Naive thymus-derived CD4-positive, alpha-beta T cell (primary cell): Measurements from ENCODE around the gene GPR173. TPM values are rescaled to one million over a fixed set of nuclear protein-coding genes. Genes with fewer than 3 reads are reported as not detected.

ENCODE experiments used
- ATAC-seq: fragments of 150-1000 bp; cut with Tn5 transposase; 2 replicates; pipeline ENCODE4 v1.10.0; 2021; ENCODE audit warnings: mild to moderate bottlenecking, moderate library complexity
- CTCF ChIA-PET: fragments of 350-600 bp; sonication (Branson Sonifier 250); formaldehyde crosslinking; loops from one replicate; lab custom pipeline; 2021; ENCODE audit warnings: antibody characterized with exemption; lab: Charles Lee
- POLR2A ChIA-PET: fragments of 350-600 bp; sonication (Branson Sonifier 250); formaldehyde crosslinking; loops from one replicate; lab custom pipeline; 2021; ENCODE audit warnings: antibody characterized with exemption, inconsistent platforms; lab: Charles Lee
- DNase-seq, 9 donors: peaks; one replicate each; pipeline versions ENCODE4 v3.0.0 to v3.0.0-alpha.2; 2020 to 2022; ENCODE audit warnings: mixed read lengths in 1 of 9
- H3K27ac ChIP-seq: one replicate; pipeline ENCODE4 v1.7.0; 2013; ENCODE audit warnings: mild to moderate bottlenecking, low read depth, low read length, moderate library complexity
- H3K27me3 ChIP-seq, 2 donors: one replicate each; pipeline ENCODE4 v1.7.0; 2013; ENCODE audit warnings: low read length in 2 of 2, mild to moderate bottlenecking in 2 of 2, moderate library complexity in 2 of 2; ENCODE audit not compliant: control insufficient read depth in 2 of 2, insufficient read depth in 2 of 2
- H3K36me3 ChIP-seq, 3 experiments: 1 replicate in 2 of 3; 2 replicates in 1 of 3; pipeline ENCODE4 v1.7.0; 2013; ENCODE audit warnings: low read length in 3 of 3, mild to moderate bottlenecking in 3 of 3, moderate library complexity in 1 of 3; ENCODE audit not compliant: insufficient read depth in 3 of 3, control insufficient read depth in 2 of 3
- H3K4me1 ChIP-seq, 2 donors: one replicate each; pipeline ENCODE4 v1.7.0; 2013; ENCODE audit warnings: low read length in 2 of 2, mild to moderate bottlenecking in 2 of 2, moderate library complexity in 1 of 2; ENCODE audit not compliant: control insufficient read depth in 2 of 2, insufficient read depth in 2 of 2
- H3K4me3 ChIP-seq: 2 replicates; pipeline ENCODE4 v1.7.0; 2013; ENCODE audit warnings: mild to moderate bottlenecking, low read length
- H3K9me3 ChIP-seq, 3 experiments: 1 replicate in 2 of 3; 2 replicates in 1 of 3; pipeline ENCODE4 v1.7.0; 2013; ENCODE audit warnings: low read length in 3 of 3; ENCODE audit not compliant: control insufficient read depth in 2 of 3
- H3K27ac Mint-ChIP-seq, 9 donors: one replicate each; pipeline ENCODE4 v1.8.0; 2020 to 2022; ENCODE audit warnings: mixed read lengths in 9 of 9, mild to moderate bottlenecking in 8 of 9, moderate library complexity in 5 of 9, inconsistent platforms in 2 of 9
- H3K27me3 Mint-ChIP-seq, 5 donors: one replicate each; pipeline ENCODE4 v1.8.0; 2021 to 2022; ENCODE audit warnings: mixed read lengths in 5 of 5, mild to moderate bottlenecking in 1 of 5
- H3K36me3 Mint-ChIP-seq, 5 donors: one replicate each; pipeline ENCODE4 v1.8.0; 2020 to 2022; ENCODE audit warnings: mixed read lengths in 5 of 5, mild to moderate bottlenecking in 3 of 5, inconsistent platforms in 1 of 5
- H3K4me1 Mint-ChIP-seq, 7 donors: one replicate each; pipeline ENCODE4 v1.8.0; 2020 to 2022; ENCODE audit warnings: mixed read lengths in 7 of 7, mild to moderate bottlenecking in 3 of 7, inconsistent platforms in 1 of 7
- H3K4me3 Mint-ChIP-seq, 10 donors: one replicate each; pipeline ENCODE4 v1.8.0; 2020 to 2022; ENCODE audit warnings: mild to moderate bottlenecking in 10 of 10, mixed read lengths in 10 of 10, moderate library complexity in 6 of 10, inconsistent platforms in 2 of 10
- H3K9me3 Mint-ChIP-seq, 11 donors: one replicate each; pipeline ENCODE4 v1.8.0; 2020 to 2022; ENCODE audit warnings: mixed read lengths in 11 of 11, mild to moderate bottlenecking in 4 of 11, inconsistent platforms in 1 of 11, moderate library complexity in 1 of 11
- intact Hi-C, 2 donors: fragments of 100-400 bp; cut with micrococcal nuclease; formaldehyde crosslinking; loops; one replicate each; pipeline ENCODE4 v1.15.1; 2023
- polyA plus RNA-seq, 2 donors: library from polyadenylated mRNA; unstranded; fragments of 300-500 nt; fragmentation: Illumina TruSeq; gene quantifications; one replicate each; pipeline ENCODE4 v1.2.3, GENCODE V29; 2021
- total RNA-seq, 6 experiments: library from RNA in 5 of 6; stranded (reverse) in 5 of 6; gene quantifications; 1 replicate in 5 of 6; 2 replicates in 1 of 6; pipeline ENCODE4 v1.2.3 and lab custom pipeline; 2021 to 2026

The GPR173 gene
- total and polyA plus RNA-seq, 7 experiments from 2014 or later = 0.13 to 0.47 TPM; not detected in 5

- Histone ChIP-seq H3K4me3 (no peak overlapping the region), H3K27me3 (no peaks in the 10 kb centered on the region), H3K36me3 (no peaks in the 10 kb centered on the region), H3K4me1 (no peaks in the 10 kb centered on the region), H3K27ac (no peak overlapping the region), H3K9me3 (no peaks in the 10 kb centered on the region)
- ChIA-PET POLR2A (no interaction called here), CTCF (no interaction called here)
- intact Hi-C loops = no loop called here
- H3K27ac Mint-ChIP-seq = no peak overlapping the region
- H3K27me3 Mint-ChIP-seq = peaks cover 0 to 16% (median 9%) of the 10 kb centered on the region in 5 donors
- no peak for DNase-seq
- peaks cover 0 to 5% (median 0%) of the 10 kb centered on the region in 11 donors for H3K9me3 Mint-ChIP-seq
- no peaks in the 10 kb centered on the region for H3K36me3 Mint-ChIP-seq
- H3K4me3 Mint-ChIP-seq = no peak overlapping the region
- no peak for ATAC-seq
- H3K4me1 Mint-ChIP-seq = peaks cover 0 to 10% (median 0%) of the 10 kb centered on the region in 7 donors
Measured at GRCh38 chrX:53005327-53005726, 43.3 kb upstream of the GPR173 start.

GRCh38 chrX:53009032-53009431, 39.6 kb upstream of the GPR173 start:
- Histone ChIP-seq H3K27me3 (no peaks in the 10 kb centered on the region), H3K4me1 (no peaks in the 10 kb centered on the region), H3K36me3 (no peaks in the 10 kb centered on the region), H3K4me3 (no peak overlapping the region), H3K27ac (no peak overlapping the region), H3K9me3 (no peaks in the 10 kb centered on the region)
- intact Hi-C loops = no loop called here
- ChIA-PET CTCF (no interaction called here), POLR2A (no interaction called here)
- no peak for ATAC-seq
- Mint-ChIP-seq H3K27me3 (peaks cover 0 to 13% (median 8%) of the 10 kb centered on the region in 5 donors), H3K36me3 (no peaks in the 10 kb centered on the region), H3K4me1 (no peaks in the 10 kb centered on the region), H3K9me3 (peaks cover 0 to 5% (median 0%) of the 10 kb centered on the region in 11 donors), H3K4me3 (no peak overlapping the region), H3K27ac (no peak overlapping the region)
- no peak for DNase-seq

GRCh38 chrX:53013291-53013690, 35.3 kb upstream of the GPR173 start:
- POLR2A ChIA-PET = no interaction called here
- intact Hi-C loops = no loop called here
- H3K27ac Mint-ChIP-seq = no peak overlapping the region

GRCh38 chrX:53018627-53019026, 30.0 kb upstream of the GPR173 start:
- ChIA-PET POLR2A (no interaction called here), CTCF (no interaction called here)
- ATAC-seq (no peak), DNase-seq (no peak)
- H3K27me3 ChIP-seq = no peaks in the 10 kb centered on the region
- Mint-ChIP-seq H3K27me3 (peaks cover 0 to 10% (median 4%) of the 10 kb centered on the region in 5 donors), H3K4me3 (no peak overlapping the region), H3K9me3 (no peaks in the 10 kb centered on the region), H3K4me1 (no peaks in the 10 kb centered on the region), H3K36me3 (no peaks in the 10 kb centered on the region), H3K27ac (no peak overlapping the region)
- no peaks in the 10 kb centered on the region for H3K4me1 ChIP-seq
- H3K9me3 ChIP-seq = no peaks in the 10 kb centered on the region
- no peak overlapping the region for H3K27ac ChIP-seq
- intact Hi-C loops = no loop called here
- no peaks in the 10 kb centered on the region for H3K36me3 ChIP-seq
- H3K4me3 ChIP-seq = no peak overlapping the region

More at GRCh38 chrX:53013291-53013690, 35.3 kb upstream of the GPR173 start:
- CTCF ChIA-PET = no interaction called here
- Mint-ChIP-seq H3K9me3 (no peaks in the 10 kb centered on the region), H3K4me3 (no peak overlapping the region), H3K27me3 (peaks cover 0 to 13% (median 4%) of the 10 kb centered on the region in 5 donors), H3K36me3 (no peaks in the 10 kb centered on the region), H3K4me1 (no peaks in the 10 kb centered on the region)
- Histone ChIP-seq H3K4me3 (no peak overlapping the region), H3K27ac (no peak overlapping the region), H3K27me3 (no peaks in the 10 kb centered on the region), H3K36me3 (no peaks in the 10 kb centered on the region), H3K4me1 (no peaks in the 10 kb centered on the region), H3K9me3 (no peaks in the 10 kb centered on the region)
- ATAC-seq (no peak), DNase-seq (no peak)

GRCh38 chrX:53022381-53022780, 26.2 kb upstream of the GPR173 start:
- POLR2A ChIA-PET = no interaction called here
- Mint-ChIP-seq H3K27ac (no peak overlapping the region), H3K4me3 (no peak overlapping the region), H3K9me3 (no peaks in the 10 kb centered on the region), H3K4me1 (no peaks in the 10 kb centered on the region), H3K27me3 (peaks cover 0 to 7% (median 0%) of the 10 kb centered on the region in 5 donors), H3K36me3 (no peaks in the 10 kb centered on the region)
- ATAC-seq (no peak), DNase-seq (no peak)
- H3K4me1 ChIP-seq = no peaks in the 10 kb centered on the region
- H3K4me3 ChIP-seq = no peak overlapping the region
- CTCF ChIA-PET = no interaction called here
- no peaks in the 10 kb centered on the region for H3K27me3 ChIP-seq
- intact Hi-C loops = no loop called here
- no peak overlapping the region for H3K27ac ChIP-seq
- H3K9me3 ChIP-seq = no peaks in the 10 kb centered on the region
- H3K36me3 ChIP-seq = no peaks in the 10 kb centered on the region

GRCh38 chrX:53028678-53029077, 19.9 kb upstream of the GPR173 start:
- Mint-ChIP-seq H3K27me3 (peaks cover 0 to 5% (median 0%) of the 10 kb centered on the region in 5 donors), H3K36me3 (no peaks in the 10 kb centered on the region), H3K27ac (no peak overlapping the region), H3K4me1 (no peaks in the 10 kb centered on the region), H3K4me3 (no peak overlapping the region), H3K9me3 (no peaks in the 10 kb centered on the region)
- DNase-seq = no peak
- Histone ChIP-seq H3K36me3 (no peaks in the 10 kb centered on the region), H3K27me3 (no peaks in the 10 kb centered on the region), H3K4me3 (no peak overlapping the region), H3K9me3 (no peaks in the 10 kb centered on the region), H3K27ac (no peak overlapping the region), H3K4me1 (no peaks in the 10 kb centered on the region)
- ATAC-seq = no peak
- CTCF ChIA-PET = no interaction called here
- intact Hi-C loops = no loop called here
- POLR2A ChIA-PET = no interaction called here

- Mint-ChIP-seq H3K27me3 (peaks cover 0 to 10% (median 8%) of the 10 kb centered on the region in 5 donors), H3K36me3 (no peaks in the 10 kb centered on the region), H3K4me1 (no peaks in the 10 kb centered on the region), H3K27ac (no peak overlapping the region), H3K9me3 (no peaks in the 10 kb centered on the region), H3K4me3 (no peak overlapping the region)
- ChIA-PET POLR2A (no interaction called here), CTCF (no interaction called here)
- Histone ChIP-seq H3K9me3 (no peaks in the 10 kb centered on the region), H3K4me1 (no peaks in the 10 kb centered on the region), H3K27ac (no peak overlapping the region), H3K36me3 (no peaks in the 10 kb centered on the region), H3K27me3 (no peaks in the 10 kb centered on the region), H3K4me3 (no peak overlapping the region)
- ATAC-seq (no peak), DNase-seq (no peak)
- intact Hi-C loops = no loop called here
Measured at GRCh38 chrX:53031380-53031779, 17.2 kb upstream of the GPR173 start.
